Measurements from ENCODE around the gene ITCH. TPM values are rescaled to one million over a fixed set of nuclear protein-coding genes. Genes with fewer than 3 reads are reported as not detected.
"Not testable (repeated sequence)": the region's sequence is repeated elsewhere in the genome, so short reads cannot be mapped to it uniquely, and the experiment has no call there.

ITCH gene
- total and polyA plus RNA-seq, 2 experiments from 2014 or later = 14.3 to 39.2 TPM

DNA sequence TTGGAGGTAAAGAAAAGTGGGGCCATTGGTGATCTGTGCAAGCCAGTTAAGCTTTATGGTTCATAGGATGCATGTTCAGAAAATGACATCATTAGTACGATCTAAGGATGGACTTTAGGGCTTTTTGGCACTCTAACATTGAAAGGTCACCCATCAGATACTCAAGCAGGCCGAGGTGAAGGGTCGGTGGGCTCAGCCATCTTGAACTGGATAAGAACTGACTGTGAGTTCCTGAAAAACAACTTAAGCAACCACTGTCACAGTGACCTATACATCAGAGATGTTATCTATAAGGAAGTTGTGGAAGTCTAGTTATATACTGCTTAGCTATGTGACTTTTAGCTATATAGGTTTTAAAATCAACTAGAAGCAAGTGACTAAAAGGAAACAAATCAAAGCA is 13.0 kb upstream of the ITCH start:
- H3K36me3 ChIP-seq = no peaks in the 10 kb centered on the region
- H3K27me3 ChIP-seq = no peaks in the 10 kb centered on the region
- no peak overlapping the region for H3K4me3 ChIP-seq
- DNase-seq (ENCODE audit: low read depth in 1 of 2, low spot score in 1 of 2) = no peak
- H3K27ac ChIP-seq = no peak overlapping the region
- no peaks in the 10 kb centered on the region for H3K4me1 ChIP-seq (ENCODE audit: low read depth)
- no peaks in the 10 kb centered on the region for H3K9me3 ChIP-seq (ENCODE audit: low read depth)
- TF ChIP-seq, protein P1, sequence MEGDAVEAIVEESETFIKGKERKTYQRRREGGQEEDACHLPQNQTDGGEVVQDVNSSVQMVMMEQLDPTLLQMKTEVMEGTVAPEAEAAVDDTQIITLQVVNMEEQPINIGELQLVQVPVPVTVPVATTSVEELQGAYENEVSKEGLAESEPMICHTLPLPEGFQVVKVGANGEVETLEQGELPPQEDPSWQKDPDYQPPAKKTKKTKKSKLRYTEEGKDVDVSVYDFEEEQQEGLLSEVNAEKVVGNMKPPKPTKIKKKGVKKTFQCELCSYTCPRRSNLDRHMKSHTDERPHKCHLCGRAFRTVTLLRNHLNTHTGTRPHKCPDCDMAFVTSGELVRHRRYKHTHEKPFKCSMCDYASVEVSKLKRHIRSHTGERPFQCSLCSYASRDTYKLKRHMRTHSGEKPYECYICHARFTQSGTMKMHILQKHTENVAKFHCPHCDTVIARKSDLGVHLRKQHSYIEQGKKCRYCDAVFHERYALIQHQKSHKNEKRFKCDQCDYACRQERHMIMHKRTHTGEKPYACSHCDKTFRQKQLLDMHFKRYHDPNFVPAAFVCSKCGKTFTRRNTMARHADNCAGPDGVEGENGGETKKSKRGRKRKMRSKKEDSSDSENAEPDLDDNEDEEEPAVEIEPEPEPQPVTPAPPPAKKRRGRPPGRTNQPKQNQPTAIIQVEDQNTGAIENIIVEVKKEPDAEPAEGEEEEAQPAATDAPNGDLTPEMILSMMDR (IDR thresholded peaks at IDR 0.05; ENCODE audit: low read depth, low read length) = no peak

DNA sequence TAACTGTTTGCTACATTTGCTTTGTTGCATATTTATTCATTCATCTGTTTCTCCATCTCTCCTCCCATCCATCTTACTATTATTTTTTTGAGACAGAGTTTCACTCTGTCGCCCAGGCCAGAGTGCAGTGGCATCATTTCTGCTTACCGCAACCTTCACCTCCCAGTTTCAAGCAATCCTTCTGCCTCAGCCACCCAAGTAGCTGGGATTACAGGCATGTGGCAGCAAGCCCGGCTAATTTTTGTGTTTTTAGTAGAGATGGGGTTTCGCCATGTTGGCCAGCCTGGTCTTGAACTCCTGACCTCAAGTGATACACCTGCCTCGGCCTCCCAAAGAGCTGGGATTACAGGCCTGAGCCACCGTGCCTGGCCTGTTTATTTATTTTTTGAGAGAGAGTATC is 9.6 kb upstream of the ITCH start:
- not testable (repeated sequence) for H3K27me3 ChIP-seq; H3K36me3 ChIP-seq; H3K4me1 ChIP-seq (ENCODE audit: low read depth); H3K4me3 ChIP-seq; H3K27ac ChIP-seq; DNase-seq (ENCODE audit: low read depth in 1 of 2, low spot score in 1 of 2); H3K9me3 ChIP-seq (ENCODE audit: low read depth)

DNA sequence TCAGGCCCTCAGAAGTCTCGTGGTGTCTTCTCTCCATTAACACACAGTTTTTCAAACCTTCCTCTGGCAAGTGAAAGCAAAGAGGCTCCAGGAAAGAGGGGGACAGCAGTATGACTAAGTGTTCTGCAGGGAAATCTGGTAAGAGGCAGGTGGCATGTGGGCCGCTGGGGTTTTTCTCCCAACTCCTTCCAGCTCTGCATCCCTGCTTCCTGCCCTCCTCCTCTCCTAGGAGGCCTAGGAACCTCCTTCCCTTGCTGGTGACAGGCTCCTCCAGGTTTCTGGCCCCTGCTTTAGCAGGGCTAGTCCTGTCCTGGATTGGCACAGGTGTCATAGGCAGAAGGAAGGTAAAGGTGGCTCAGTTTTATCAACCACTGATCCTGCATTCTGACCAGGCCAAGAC is 7.6 kb upstream of the ITCH start:
- H3K4me3 ChIP-seq = no peak overlapping the region

DNA sequence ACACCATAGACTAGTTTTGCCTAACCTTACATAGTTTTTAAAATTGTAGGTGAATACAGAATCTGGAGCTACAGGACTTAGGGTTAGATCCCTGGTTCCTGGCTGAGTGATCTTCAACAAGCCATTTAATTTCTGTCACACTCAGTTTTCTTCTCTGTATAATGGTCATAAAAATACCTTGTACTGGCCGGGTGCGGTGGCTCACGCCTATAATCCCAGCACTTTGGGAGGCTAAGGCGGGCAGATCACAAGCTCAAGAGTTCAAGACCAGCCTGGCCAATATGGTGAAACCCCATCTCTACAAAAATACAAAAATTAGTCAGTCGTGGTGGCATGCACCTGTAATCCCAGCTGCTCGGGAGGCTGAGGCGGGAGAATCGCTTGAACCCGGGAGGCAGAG is 3.3 kb upstream of the ITCH start:
- DNase-seq (ENCODE audit: low read depth in 1 of 2, low spot score in 1 of 2); H3K4me1 ChIP-seq (ENCODE audit: low read depth): not testable (repeated sequence)

More for the DNA sequence above, 7.6 kb upstream of the ITCH start:
- Histone ChIP-seq H3K27me3 (no peaks in the 10 kb centered on the region), H3K4me1 (ENCODE audit: low read depth) (no peaks in the 10 kb centered on the region), H3K36me3 (no peaks in the 10 kb centered on the region), H3K9me3 (ENCODE audit: low read depth) (no peaks in the 10 kb centered on the region), H3K27ac (no peak overlapping the region)
- no peak for DNase-seq (ENCODE audit: low read depth in 1 of 2, low spot score in 1 of 2)
- TF ChIP-seq, protein P1 (IDR thresholded peaks at IDR 0.05; ENCODE audit: low read depth, low read length) = no peak

DNA sequence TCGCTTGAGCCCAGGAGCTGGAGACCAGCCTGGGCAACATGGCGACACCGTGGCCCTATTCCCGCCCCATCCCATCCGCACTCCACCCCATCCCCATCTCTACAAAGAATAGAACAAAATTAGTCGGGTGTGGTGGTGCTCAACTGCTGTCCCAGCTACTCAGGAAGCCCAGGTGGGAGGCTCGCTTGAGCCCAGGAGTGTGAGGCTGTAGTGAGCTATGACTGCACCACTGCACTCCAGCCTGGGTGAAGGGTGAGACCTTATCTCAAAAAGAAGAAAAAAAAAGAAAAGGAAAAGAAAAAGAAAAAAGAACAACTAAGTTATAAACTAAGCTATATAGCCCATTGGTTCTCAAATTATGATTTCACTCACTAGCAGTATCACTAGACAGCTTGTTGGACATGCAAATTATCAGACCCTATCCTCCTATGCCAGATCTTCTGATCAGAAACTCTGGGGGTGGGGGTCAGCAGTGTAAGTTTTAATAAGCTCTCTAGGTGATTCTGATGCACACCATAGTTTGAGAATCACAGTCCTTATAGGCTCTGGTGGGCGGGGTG is 491 bp upstream of the ITCH start:
- TF ChIP-seq, protein P1 (IDR thresholded peaks at IDR 0.05; ENCODE audit: low read depth, low read length) = no peak

More for the DNA sequence above, 3.3 kb upstream of the ITCH start:
- H3K9me3 ChIP-seq (ENCODE audit: low read depth); H3K27me3 ChIP-seq; H3K36me3 ChIP-seq; H3K4me3 ChIP-seq; H3K27ac ChIP-seq: not testable (repeated sequence)

DNA sequence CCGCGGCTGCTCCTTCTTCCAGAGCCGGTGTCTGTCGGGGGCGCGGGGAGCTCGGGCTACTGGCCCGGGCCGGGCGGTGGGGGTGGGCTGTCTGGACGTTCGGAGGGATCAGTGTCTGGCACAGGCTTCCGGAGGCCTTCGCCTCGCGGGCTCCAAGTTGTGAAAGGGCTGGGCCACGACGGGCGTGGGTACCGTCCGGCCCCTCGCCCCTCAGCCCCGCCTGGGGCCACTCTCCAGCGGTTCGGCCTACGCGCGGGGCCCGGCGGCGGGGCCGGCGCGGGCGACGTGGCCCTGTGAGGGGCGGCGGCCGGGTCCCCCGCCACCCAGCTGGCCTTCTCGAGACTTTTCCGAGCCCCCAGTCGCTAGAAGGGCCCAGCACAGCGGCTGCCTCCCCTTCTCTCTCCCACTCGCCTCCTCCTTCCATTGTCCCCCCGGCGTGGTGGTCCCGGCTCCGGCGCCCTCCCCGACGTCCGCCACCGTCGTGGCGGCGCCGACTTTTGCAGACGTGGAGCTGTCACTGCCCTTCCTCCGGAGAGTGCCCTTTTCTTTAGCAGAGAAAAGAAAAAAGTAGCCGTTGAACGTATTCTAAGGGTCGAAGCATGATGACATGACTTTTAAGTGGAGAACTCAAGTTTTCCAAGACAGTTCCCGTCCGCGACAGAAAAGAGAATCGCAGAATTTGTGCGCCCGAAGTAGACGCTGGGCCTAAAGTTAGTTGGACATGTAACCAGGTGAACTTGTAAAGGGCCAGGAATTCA is 571 bp downstream of the ITCH start:
- TF ChIP-seq, protein P1 (IDR thresholded peaks at IDR 0.05; ENCODE audit: low read depth, low read length) = no peak
- Histone ChIP-seq H3K36me3 (no peaks in the 10 kb centered on the region), H3K4me3 (peak overlapping the region; percentile 91), H3K9me3 (ENCODE audit: low read depth) (no peaks in the 10 kb centered on the region), H3K4me1 (ENCODE audit: low read depth) (peaks cover 12% of the 10 kb centered on the region), H3K27me3 (no peaks in the 10 kb centered on the region), H3K27ac (peak overlapping the region; percentile 96)
- DNase-seq (ENCODE audit: low read depth in 1 of 2, low spot score in 1 of 2) = peak; percentile 44 to 54

More for the DNA sequence above, 491 bp upstream of the ITCH start:
- Histone ChIP-seq H3K27me3 (no peaks in the 10 kb centered on the region), H3K4me1 (ENCODE audit: low read depth) (peaks cover 12% of the 10 kb centered on the region), H3K36me3 (no peaks in the 10 kb centered on the region), H3K4me3 (peak overlapping the region; percentile 91), H3K9me3 (ENCODE audit: low read depth) (no peaks in the 10 kb centered on the region), H3K27ac (no peak overlapping the region)
- no peak for DNase-seq (ENCODE audit: low read depth in 1 of 2, low spot score in 1 of 2)
